B cell (primary cell): ENCODE data around the gene HPS1. TPM values are rescaled to one million over a fixed set of nuclear protein-coding genes. Genes with fewer than 3 reads are reported as not detected.

ENCODE experiments used
- ATAC-seq: fragments of 200-7000 bp; cut with Tn5 transposase; one replicate; pipeline ENCODE4 v1.10.0; 2021; ENCODE audit warnings: low read depth, mild to moderate bottlenecking, moderate number of reproducible peaks, moderate library complexity
- CTCF ChIA-PET: fragments of 350-600 bp; sonication (Branson Sonifier 250); formaldehyde crosslinking; loops from one replicate; lab custom pipeline; 2021; ENCODE audit warnings: antibody characterized with exemption, inconsistent platforms; lab: Charles Lee
- POLR2A ChIA-PET: fragments of 350-600 bp; sonication (Branson Sonifier 250); formaldehyde crosslinking; loops from one replicate; lab custom pipeline; 2021; ENCODE audit warnings: antibody characterized with exemption; lab: Charles Lee
- DNase-seq: peaks from one replicate; pipeline ENCODE4 v3.0.0; 2013
- H2AFZ ChIP-seq: 2 replicates; pipeline ENCODE4 v1.6.1; 2012; ENCODE audit warnings: mild to moderate bottlenecking, low read depth, low read length; ENCODE audit not compliant: insufficient read depth, poor library complexity, severe bottlenecking
- H3K27ac ChIP-seq, 2 donors: 1 replicate in 1 of 2; 2 replicates in 1 of 2; pipeline ENCODE4 v1.5.1; 2012 to 2013; ENCODE audit warnings: low read length in 2 of 2, mild to moderate bottlenecking in 2 of 2, moderate library complexity in 1 of 2
- H3K27me3 ChIP-seq, 4 experiments: fragments of 200-600 bp in 1 of 4; sonication (generic) in 1 of 4; replicated peaks in 1 of 4; 1 replicate in 2 of 4; 2 replicates in 2 of 4; pipeline versions ENCODE4 v1.6.1 to v1.7.0; 2013 to 2016; ENCODE audit warnings: low read length in 3 of 4, mild to moderate bottlenecking in 2 of 4, mixed read lengths in 1 of 4, moderate library complexity in 1 of 4; ENCODE audit not compliant: insufficient read depth in 4 of 4, control insufficient read depth in 3 of 4; ENCODE audit errors: control extremely low read depth in 1 of 4
- H3K36me3 ChIP-seq, 2 experiments: replicated peaks in 1 of 2; 1 replicate in 1 of 2; 2 replicates in 1 of 2; pipeline versions ENCODE4 v1.6.1 to v1.7.1; 2013; ENCODE audit warnings: low read length in 1 of 2; ENCODE audit not compliant: insufficient read depth in 2 of 2, control insufficient read depth in 1 of 2; ENCODE audit errors: control extremely low read depth in 1 of 2, extremely low read depth in 1 of 2
- H3K4me1 ChIP-seq, 2 donors: fragments of 200-600 bp in 1 of 2; sonication (generic) in 1 of 2; 1 replicate in 1 of 2; 2 replicates in 1 of 2; pipeline versions ENCODE4 v1.5.1 to v1.6.1; 2013 to 2017; ENCODE audit warnings: low read length in 2 of 2; ENCODE audit not compliant: control insufficient read depth in 2 of 2, insufficient read depth in 2 of 2
- H3K4me2 ChIP-seq: replicated peaks from 2 replicates; pipeline ENCODE3; 2012; ENCODE audit warnings: mild to moderate bottlenecking, low read depth, low read length; ENCODE audit not compliant: poor library complexity, severe bottlenecking
- H3K4me3 ChIP-seq, 5 experiments: fragments of 200-600 bp in 1 of 5; sonication (generic) in 1 of 5; 1 replicate in 3 of 5; 2 replicates in 2 of 5; pipeline versions ENCODE4 v1.5.1 to v1.7.0; 2011 to 2016; ENCODE audit warnings: low read length in 4 of 5, mild to moderate bottlenecking in 4 of 5, low read depth in 2 of 5, control low read depth in 1 of 5, moderate library complexity in 1 of 5; ENCODE audit not compliant: insufficient read depth in 1 of 5; ENCODE audit errors: control extremely low read depth in 1 of 5, extremely low read depth in 1 of 5
- H3K79me2 ChIP-seq: fragments of 200-600 bp; sonication (generic); one replicate; pipeline ENCODE4 v1.6.0; 2016; ENCODE audit warnings: low read length; ENCODE audit not compliant: control insufficient read depth, insufficient read depth
- H3K9ac ChIP-seq: fragments of 200-600 bp; sonication (generic); 2 replicates; pipeline ENCODE4 v1.6.1; 2017; ENCODE audit warnings: mild to moderate bottlenecking, low read length, moderate library complexity
- H3K9me3 ChIP-seq, 3 donors: one replicate each; pipeline versions ENCODE4 v1.6.1 to v1.7.1; 2013; ENCODE audit warnings: low read length in 2 of 3; ENCODE audit not compliant: control insufficient read depth in 2 of 3, insufficient read depth in 1 of 3; ENCODE audit errors: control extremely low read depth in 1 of 3
- H4K20me1 ChIP-seq: 2 replicates; pipeline ENCODE4 v1.6.0; 2012; ENCODE audit warnings: mild to moderate bottlenecking, low read length; ENCODE audit not compliant: insufficient read depth, control insufficient read depth, poor library complexity, severe bottlenecking
- H3K27ac Mint-ChIP-seq: one replicate; pipeline ENCODE4 v1.8.0; 2021; ENCODE audit warnings: mixed read lengths
- H3K27me3 Mint-ChIP-seq: one replicate; pipeline ENCODE4 v1.8.0; 2021; ENCODE audit warnings: mixed read lengths
- H3K4me1 Mint-ChIP-seq: one replicate; pipeline ENCODE4 v1.8.0; 2021; ENCODE audit warnings: mixed read lengths
- H3K4me3 Mint-ChIP-seq: one replicate; pipeline ENCODE4 v1.8.0; 2021; ENCODE audit warnings: mixed read lengths
- H3K9me3 Mint-ChIP-seq: one replicate; pipeline ENCODE4 v1.8.0; 2022; ENCODE audit warnings: mixed read lengths; ENCODE audit not compliant: insufficient read depth
- CTCF ChIP-seq: fragments of 200-600 bp; IDR thresholded peaks from one replicate; pipeline ENCODE4 v1.8.0; 2022; ENCODE audit warnings: antibody characterized with exemption, mild to moderate bottlenecking
- EZH2 ChIP-seq: IDR thresholded peaks from 2 replicates; pipeline ENCODE4 v1.6.1; 2012; ENCODE audit warnings: borderline replicate concordance, low read depth, mild to moderate bottlenecking, moderate library complexity, low read length; ENCODE audit not compliant: insufficient read depth, poor library complexity, severe bottlenecking
- WGBS: methylation state at CpG from one replicate; pipeline ENCODE4 v1.1.5; 2013; ENCODE audit warnings: missing lambda C conversion rate; ENCODE audit not compliant: insufficient coverage; 5-methylcytosine and 5-hydroxymethylcytosine counted together
- intact Hi-C: fragments of 100-400 bp; cut with micrococcal nuclease; formaldehyde crosslinking; loops from one replicate; pipeline ENCODE4 v1.10.0; 2022
- polyA plus RNA-seq: library from polyadenylated mRNA; depleted of rRNA; stranded (reverse); fragments of >200 nt; gene quantifications from 2 replicates; pipeline ENCODE4 v1.2.3, GENCODE V29; 2012
- total RNA-seq, 2 donors: library from RNA; stranded (reverse); fragments of 120-200 nt in 1 of 2; gene quantifications; 1 replicate in 1 of 2; 2 replicates in 1 of 2; pipeline versions ENCODE4 v1.2.3 to v1.2.4, GENCODE V29; 2013 to 2022

Gene HPS1
- total and polyA plus RNA-seq, 2 donors (not counting 1 experiment from before 2014, with no cell fraction given): 125 to 196 TPM

- Histone ChIP-seq H3K9me3 (peaks cover 0 to 3% (median 0%) of the 10 kb centered on the region in 3 donors), H3K27ac (no peak overlapping the region), H2AFZ (no peak overlapping the region), H3K4me1 (no peaks in the 10 kb centered on the region), H3K4me2 (no peak overlapping the region), H3K9ac (no peak overlapping the region), H3K27me3 (peaks cover 0 to 9% (median 2%) of the 10 kb centered on the region in 4 experiments), H4K20me1 (no peaks in the 10 kb centered on the region), H3K79me2 (no peaks in the 10 kb centered on the region), H3K4me3 (no peak overlapping the region), H3K36me3 (no peaks in the 10 kb centered on the region)
- ATAC-seq (no peak), DNase-seq (no peak)
- CTCF ChIA-PET: no interaction called here
- intact Hi-C loops: no loop called here
- Mint-ChIP-seq H3K27ac (no peak overlapping the region), H3K27me3 (peaks cover 10% of the 10 kb centered on the region), H3K9me3 (no peaks in the 10 kb centered on the region), H3K4me3 (no peak overlapping the region), H3K4me1 (peaks cover 2% of the 10 kb centered on the region)
- POLR2A ChIA-PET: no interaction called here
- TF ChIP-seq CTCF: no peak
These were observed 36.9 kb upstream of the HPS1 start for GRCh38 chr10:98483658-98484057.

- Histone ChIP-seq H3K4me1 (no peaks in the 10 kb centered on the region), H4K20me1 (no peaks in the 10 kb centered on the region), H3K27ac (no peak overlapping the region), H3K4me2 (no peak overlapping the region), H3K9ac (no peak overlapping the region), H3K9me3 (peaks cover 0 to 3% (median 0%) of the 10 kb centered on the region in 3 donors), H2AFZ (no peak overlapping the region), H3K27me3 (peaks cover 0 to 3% (median 1%) of the 10 kb centered on the region in 4 experiments), H3K79me2 (no peaks in the 10 kb centered on the region), H3K36me3 (no peaks in the 10 kb centered on the region), H3K4me3 (no peak overlapping the region)
- H3K4me3 Mint-ChIP-seq: no peak overlapping the region
- WGBS: no CpG with 5 or more reads among the region's 2 CpGs
- TF ChIP-seq CTCF (no peak), EZH2 (no peak)
- no peak overlapping the region for H3K27ac Mint-ChIP-seq
- H3K4me1 Mint-ChIP-seq: peaks cover 2% of the 10 kb centered on the region
- intact Hi-C loops: no loop called here
- DNase-seq (no peak), ATAC-seq (no peak)
- ChIA-PET CTCF (interaction anchor here (1.1 kb wide), 1 partner anchor 10 kb away, joined by 3 read pairs; no protein-coding TSS in a partner anchor), POLR2A (no interaction called here)
- peaks cover 6% of the 10 kb centered on the region for H3K27me3 Mint-ChIP-seq
- no peaks in the 10 kb centered on the region for H3K9me3 Mint-ChIP-seq
These were observed 35.4 kb upstream of the HPS1 start for GRCh38 chr10:98482096-98482495.
